Gastroesophageal sphincter (tissue), 4 donors: Measurements from ENCODE around the gene RPTOR. TPM values are rescaled to one million over a fixed set of nuclear protein-coding genes. Genes with fewer than 3 reads are reported as not detected.
"Not testable (repeated sequence)": the region's sequence is repeated elsewhere in the genome, so short reads cannot be mapped to it uniquely, and the experiment has no call there.

ENCODE experiments used
- ATAC-seq: fragments of 150-250 bp; one replicate; pipeline ENCODE4 v1.9.1; 2016; ENCODE audit warnings: mild to moderate bottlenecking, moderate library complexity
- H3K27ac ChIP-seq, 4 donors: fragments of 200-600 bp; sonication (generic) in 3 of 4; 1 replicate in 3 of 4; 2 replicates in 1 of 4; pipeline ENCODE4 v1.5.1; 2016 to 2019
- H3K27me3 ChIP-seq: fragments of 200-600 bp; sonication (generic); one replicate; pipeline ENCODE4 v1.5.1; 2019
- H3K36me3 ChIP-seq, 2 donors: fragments of 200-600 bp; sonication (generic); one replicate each; pipeline ENCODE4 v1.5.1; 2019; ENCODE audit warnings: control low read depth in 1 of 2
- H3K4me1 ChIP-seq, 3 donors: fragments of 200-600 bp; sonication (generic); 1 replicate in 2 of 3; 2 replicates in 1 of 3; pipeline ENCODE4 v1.5.1; 2016 to 2019; ENCODE audit warnings: control low read depth in 2 of 3
- H3K4me3 ChIP-seq, 2 donors: fragments of 200-600 bp; sonication (generic); one replicate each; pipeline ENCODE4 v1.5.1; 2019; ENCODE audit warnings: mild to moderate bottlenecking in 1 of 2, moderate library complexity in 1 of 2
- H3K9me3 ChIP-seq, 3 donors: fragments of 200-600 bp; sonication (generic); one replicate each; pipeline ENCODE4 v1.5.1; 2017 to 2019; ENCODE audit warnings: control low read depth in 2 of 3
- EP300 ChIP-seq: sonication (generic); formaldehyde crosslinking; IDR thresholded peaks from one replicate; pipeline ENCODE4 v1.6.1; 2017; ENCODE audit warnings: antibody characterized with exemption, mild to moderate bottlenecking
- POLR2A ChIP-seq, 2 donors: fragments of 450-650 bp; IDR thresholded peaks; one replicate each; pipeline ENCODE4 v1.6.1; 2017; ENCODE audit warnings: antibody characterized with exemption in 2 of 2, mild to moderate bottlenecking in 2 of 2, moderate library complexity in 1 of 2
- POLR2AphosphoS5 ChIP-seq: sonication (generic); formaldehyde crosslinking; IDR thresholded peaks from one replicate; pipeline ENCODE4 v1.6.1; 2017; ENCODE audit warnings: antibody characterized with exemption
- WGBS, 2 donors: methylation state at CpG; one replicate each; pipeline ENCODE4 v1.1.5; 2018; ENCODE audit warnings: low coverage in 1 of 2; 5-methylcytosine and 5-hydroxymethylcytosine counted together
- total RNA-seq, 4 donors: library from RNA; depleted of rRNA; stranded (reverse); fragments of >200 nt; gene quantifications; one replicate each; pipeline ENCODE4 v1.1.0, GENCODE V29; 2016
- TF ChIP-seq, protein P1 (sequence below), 4 experiments: fragments of 200-600 bp in 2 of 4; fragments of 450-650 bp in 2 of 4; sonication (generic) in 1 of 4; IDR thresholded peaks; one replicate each; pipeline ENCODE4 v1.5.1; 2017 to 2019; ENCODE audit warnings: antibody characterized with exemption in 4 of 4, mild to moderate bottlenecking in 2 of 4, moderate library complexity in 2 of 4

The RPTOR gene
- total RNA-seq, 4 donors from 2014 or later, result 25.7 to 56.8 (median 39.7) TPM

GRCh38 chr17:80795754-80796153, 251.1 kb downstream of the RPTOR start:
- no peak for ATAC-seq
- 15% methylated on average over 3 of the region's 14 CpGs; no CpG with 5 or more reads in 1 of the 2 donors for WGBS, 2 donors
- no peaks in the 10 kb centered on the region for H3K27me3 ChIP-seq
- no peak overlapping the region for H3K4me3 ChIP-seq
- H3K4me1 ChIP-seq, result peaks cover 0 to 60% (median 21%) of the 10 kb centered on the region in 3 donors
- H3K9me3 ChIP-seq, result no peaks in the 10 kb centered on the region
- peaks cover 0 to 10% of the 10 kb centered on the region in 2 donors for H3K36me3 ChIP-seq
- H3K27ac ChIP-seq, result peak overlapping the region in 3 of 4 donors; percentile 48 to 69 (median 62)
- TF ChIP-seq POLR2A (IDR thresholded peaks at IDR 0.05), result no peak
- no peak for TF ChIP-seq POLR2AphosphoS5
- TF ChIP-seq, protein P1, sequence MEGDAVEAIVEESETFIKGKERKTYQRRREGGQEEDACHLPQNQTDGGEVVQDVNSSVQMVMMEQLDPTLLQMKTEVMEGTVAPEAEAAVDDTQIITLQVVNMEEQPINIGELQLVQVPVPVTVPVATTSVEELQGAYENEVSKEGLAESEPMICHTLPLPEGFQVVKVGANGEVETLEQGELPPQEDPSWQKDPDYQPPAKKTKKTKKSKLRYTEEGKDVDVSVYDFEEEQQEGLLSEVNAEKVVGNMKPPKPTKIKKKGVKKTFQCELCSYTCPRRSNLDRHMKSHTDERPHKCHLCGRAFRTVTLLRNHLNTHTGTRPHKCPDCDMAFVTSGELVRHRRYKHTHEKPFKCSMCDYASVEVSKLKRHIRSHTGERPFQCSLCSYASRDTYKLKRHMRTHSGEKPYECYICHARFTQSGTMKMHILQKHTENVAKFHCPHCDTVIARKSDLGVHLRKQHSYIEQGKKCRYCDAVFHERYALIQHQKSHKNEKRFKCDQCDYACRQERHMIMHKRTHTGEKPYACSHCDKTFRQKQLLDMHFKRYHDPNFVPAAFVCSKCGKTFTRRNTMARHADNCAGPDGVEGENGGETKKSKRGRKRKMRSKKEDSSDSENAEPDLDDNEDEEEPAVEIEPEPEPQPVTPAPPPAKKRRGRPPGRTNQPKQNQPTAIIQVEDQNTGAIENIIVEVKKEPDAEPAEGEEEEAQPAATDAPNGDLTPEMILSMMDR (IDR thresholded peaks at IDR 0.05), result no peak
- TF ChIP-seq EP300, result no peak

DNA sequence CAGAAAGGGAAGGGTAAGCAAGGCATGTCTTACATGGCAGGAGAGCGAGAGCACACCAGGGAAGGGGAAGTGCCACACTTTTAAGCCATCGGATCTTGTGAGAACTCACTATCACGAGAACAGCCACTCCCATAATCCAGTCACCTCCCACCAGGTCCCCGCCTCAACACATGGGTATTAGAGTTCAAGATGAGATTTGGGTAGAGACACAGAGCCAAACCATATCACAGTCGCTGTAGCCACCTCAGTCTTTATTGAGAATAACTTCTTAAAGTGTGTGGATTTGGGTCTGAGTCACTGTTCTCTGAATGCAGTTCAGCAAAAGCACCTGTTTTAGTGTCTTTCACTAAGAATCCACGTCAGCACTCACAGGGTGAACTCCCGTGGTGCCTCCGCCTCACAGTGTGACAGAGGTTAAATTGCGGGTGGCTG, 251.8 kb downstream of the RPTOR start:
- Histone ChIP-seq H3K4me3 (no peak overlapping the region), H3K27me3 (no peaks in the 10 kb centered on the region), H3K9me3 (no peaks in the 10 kb centered on the region), H3K36me3 (peaks cover 0 to 10% of the 10 kb centered on the region in 2 donors), H3K4me1 (peaks cover 0 to 53% (median 21%) of the 10 kb centered on the region in 3 donors), H3K27ac (peak overlapping the region in 2 of 4 donors; percentile 48 to 62)
- no peak for ATAC-seq
- 81 to 91% methylated on average over 8 to 9 of the region's 9 CpGs for WGBS, 2 donors
- TF ChIP-seq POLR2AphosphoS5, result no peak
- TF ChIP-seq POLR2A (IDR thresholded peaks at IDR 0.05), result no peak
- TF ChIP-seq, protein P1 (IDR thresholded peaks at IDR 0.05), result no peak
- no peak for TF ChIP-seq EP300

- WGBS, 2 donors, result 87 to 100% methylated on average over 2 to 5 of the region's 5 CpGs
Observed at GRCh38 chr17:80797222-80797621, 252.6 kb downstream of the RPTOR start.

DNA sequence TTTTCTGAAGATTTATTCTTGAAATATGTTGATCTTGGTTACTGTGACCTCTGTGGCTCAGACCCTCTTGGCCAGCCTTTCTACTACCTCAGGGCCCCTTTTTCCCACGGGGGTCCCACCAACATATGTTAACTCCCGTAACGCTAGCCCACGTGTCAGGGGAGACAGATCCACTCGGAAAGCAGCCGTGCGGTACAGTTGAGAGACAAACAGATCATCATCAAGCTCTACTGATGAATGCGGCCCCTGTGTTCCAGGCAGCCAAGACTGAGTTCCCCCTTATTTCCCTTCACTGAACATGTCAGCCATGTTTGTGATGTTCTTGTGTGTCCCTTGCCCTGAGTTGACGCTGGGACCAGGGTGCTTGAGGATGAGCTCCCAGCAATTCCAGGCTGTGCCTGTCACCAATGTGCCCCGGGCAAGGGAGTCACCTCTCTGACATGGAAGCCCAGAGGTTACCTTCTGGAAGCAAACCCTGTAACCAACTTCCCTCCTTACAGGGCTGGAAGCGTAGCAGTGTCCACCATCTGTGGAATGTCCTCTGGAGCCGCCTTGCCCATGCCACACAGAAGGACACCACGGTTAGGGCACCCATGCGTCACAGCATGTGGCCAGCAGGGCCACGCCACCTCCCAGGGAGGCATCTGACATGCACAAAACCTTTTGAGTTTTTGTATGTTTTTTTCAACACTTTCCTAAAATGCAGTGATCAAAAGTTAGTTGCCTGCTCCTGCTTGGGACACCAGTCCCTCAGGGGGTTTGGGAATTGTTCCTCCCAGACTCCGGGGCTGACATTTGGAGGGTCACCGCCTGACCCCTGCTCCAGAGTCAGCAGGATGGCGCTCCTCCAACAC, 253.3 kb downstream of the RPTOR start:
- Histone ChIP-seq H3K4me1 (peaks cover 0 to 38% (median 14%) of the 10 kb centered on the region in 3 donors), H3K4me3 (no peak overlapping the region), H3K27me3 (no peaks in the 10 kb centered on the region), H3K27ac (no peak overlapping the region), H3K36me3 (peaks cover 0 to 10% of the 10 kb centered on the region in 2 donors), H3K9me3 (no peaks in the 10 kb centered on the region)
- TF ChIP-seq, protein P1 (IDR thresholded peaks at IDR 0.05), result no peak
- no peak for TF ChIP-seq EP300
- TF ChIP-seq POLR2AphosphoS5, result no peak
- no peak for TF ChIP-seq POLR2A (IDR thresholded peaks at IDR 0.05)
- ATAC-seq, result no peak
- WGBS, 2 donors, result 86 to 95% methylated on average over 4 to 9 of the region's 18 CpGs

More at GRCh38 chr17:80797222-80797621, 252.6 kb downstream of the RPTOR start:
- not testable (repeated sequence) for H3K27ac ChIP-seq, H3K9me3 ChIP-seq, H3K27me3 ChIP-seq, H3K4me3 ChIP-seq, ATAC-seq
- Histone ChIP-seq H3K36me3 (peaks cover 0 to 10% of the 10 kb centered on the region in 2 donors), H3K4me1 (peaks cover 0 to 45% (median 19%) of the 10 kb centered on the region in 3 donors)

DNA sequence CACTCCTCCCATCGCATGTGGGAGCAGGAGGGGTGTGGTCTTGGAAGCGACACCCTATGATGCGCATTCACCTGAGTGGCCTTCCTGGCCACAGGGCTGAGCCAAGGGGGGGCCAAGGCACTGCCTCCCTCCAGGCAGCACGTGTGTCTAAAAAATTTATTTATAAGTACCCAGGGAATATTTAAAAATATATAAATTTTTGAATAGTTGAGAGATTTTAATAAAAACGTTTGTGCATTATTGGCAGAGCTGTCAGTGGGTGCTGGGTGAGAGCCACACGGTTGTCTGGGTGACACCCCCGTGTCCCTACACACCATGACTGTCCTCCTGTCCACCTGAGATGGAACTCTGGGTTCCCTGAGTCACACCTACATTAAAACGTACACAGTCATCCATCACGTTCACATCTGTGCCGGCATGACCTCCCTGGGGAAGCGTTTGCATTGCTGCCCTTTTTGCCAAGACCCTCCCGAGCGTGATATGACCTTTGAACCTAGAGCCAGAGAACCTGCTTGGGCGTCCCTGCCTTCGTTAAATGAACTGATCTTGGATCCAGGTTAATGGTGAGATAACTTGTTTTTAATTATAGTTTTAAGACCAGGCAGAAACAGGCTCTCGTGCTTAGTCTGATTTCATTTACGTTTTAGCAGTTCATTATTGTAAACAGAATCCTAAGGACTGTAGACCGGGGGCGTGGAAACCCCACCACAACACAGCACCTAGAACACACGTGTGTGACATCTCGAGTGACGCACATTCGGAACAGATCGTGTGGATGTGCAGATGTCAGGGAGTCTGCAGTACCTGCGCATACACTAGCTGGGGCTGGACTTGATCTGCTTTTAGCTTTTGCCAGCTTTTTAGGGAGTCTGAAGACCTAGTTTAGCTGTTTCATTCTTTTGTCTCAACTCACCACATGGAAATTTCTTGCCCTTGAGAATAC, 254.2 kb downstream of the RPTOR start:
- 79 to 80% methylated on average over 14 to 21 of the region's 25 CpGs for WGBS, 2 donors
- Histone ChIP-seq H3K27ac (no peak overlapping the region), H3K4me1 (peaks cover 0 to 29% (median 10%) of the 10 kb centered on the region in 3 donors), H3K4me3 (no peak overlapping the region), H3K36me3 (peaks cover 0 to 10% of the 10 kb centered on the region in 2 donors), H3K9me3 (no peaks in the 10 kb centered on the region), H3K27me3 (no peaks in the 10 kb centered on the region)
- TF ChIP-seq POLR2AphosphoS5, result no peak
- TF ChIP-seq EP300, result no peak
- TF ChIP-seq, protein P1 (IDR thresholded peaks at IDR 0.05), result no peak
- no peak for TF ChIP-seq POLR2A (IDR thresholded peaks at IDR 0.05)
- no peak for ATAC-seq
